HG03103 (cell line): Measurements from ENCODE around the gene PCP2.

ENCODE experiments used
- ATAC-seq: cut with Tn5 transposase; IDR thresholded peaks from one replicate; pipeline ENCODE4 v1.9.1; 2021; ENCODE audit warnings: low read depth; ENCODE audit not compliant: unreplicated experiment

The PCP2 gene

GRCh38 chr19:7602935-7603497 lies 30.5 kb downstream of the PCP2 start:
- ATAC-seq = no peak

DNA sequence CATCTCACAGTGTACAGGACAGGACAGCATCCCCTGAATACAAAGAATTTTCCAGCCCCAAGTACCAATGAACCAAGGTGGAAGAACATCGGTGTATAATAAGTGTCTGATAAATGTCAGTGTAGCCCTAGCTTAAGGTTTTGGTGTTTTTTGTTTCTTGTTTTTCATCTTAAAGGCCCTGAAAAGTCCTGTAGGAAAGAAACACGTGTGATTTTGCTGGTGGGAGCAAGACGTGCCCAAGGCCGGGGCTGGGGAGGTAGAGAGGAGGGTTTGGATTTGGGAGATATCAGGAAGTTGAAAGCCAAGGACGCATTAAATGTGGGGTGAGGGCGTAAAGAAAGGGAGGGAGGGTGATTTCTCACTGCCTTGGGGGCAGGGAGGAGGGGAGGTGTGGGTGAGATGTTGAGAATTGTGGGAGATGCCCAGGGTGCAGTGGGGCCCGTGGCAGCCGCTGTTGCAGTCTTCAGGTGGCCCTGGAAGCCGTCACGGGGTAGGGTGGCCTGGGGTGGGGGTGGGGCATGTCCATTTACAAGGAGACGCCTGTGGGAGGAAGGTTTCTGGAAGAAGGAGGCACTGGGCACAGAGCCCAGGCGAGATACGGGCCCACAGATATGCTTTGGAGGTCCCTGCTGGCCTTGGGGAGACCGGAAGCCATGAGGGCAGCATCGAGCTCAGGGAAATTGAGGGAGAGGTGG lies 31.1 kb downstream of the PCP2 start:
- ATAC-seq = no peak

DNA sequence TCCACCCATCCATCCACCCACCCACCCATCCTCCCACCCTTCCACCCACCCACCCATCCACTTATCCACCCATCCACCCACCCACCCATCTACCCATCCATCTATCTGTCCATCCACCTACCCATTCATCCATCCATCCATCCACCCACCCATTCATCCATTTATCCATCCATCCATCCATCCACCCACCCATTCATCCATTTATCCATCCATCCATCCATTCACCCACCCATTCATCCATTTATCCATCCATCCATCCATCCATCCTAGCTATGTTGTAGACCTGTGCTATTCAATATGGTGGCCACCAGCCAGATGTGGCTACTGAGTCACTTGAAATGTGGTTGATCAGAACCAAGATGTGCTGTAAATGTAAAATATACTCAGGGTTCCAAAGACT lies 32.8 kb downstream of the PCP2 start:
- no peak for ATAC-seq

DNA sequence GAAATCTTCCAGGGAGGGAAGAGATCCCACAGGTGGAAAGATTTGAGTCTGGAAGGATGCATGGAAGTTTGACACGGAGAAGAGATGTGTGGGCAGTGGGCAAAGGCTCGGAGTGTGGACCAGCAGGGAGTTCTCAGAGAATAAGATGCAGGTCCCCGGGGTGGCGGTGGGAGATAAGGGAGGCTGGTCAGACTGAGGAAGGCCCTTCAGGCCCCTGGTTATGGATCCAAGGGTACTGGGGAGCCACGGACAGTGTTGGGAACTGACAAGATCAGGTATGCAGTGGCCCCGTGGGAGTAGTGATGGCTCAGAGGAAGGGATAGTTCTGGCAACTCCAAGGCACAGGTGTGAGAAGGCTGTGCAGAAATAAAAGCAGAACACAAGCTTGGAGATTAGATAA lies 35.3 kb downstream of the PCP2 start:
- ATAC-seq = no peak

DNA sequence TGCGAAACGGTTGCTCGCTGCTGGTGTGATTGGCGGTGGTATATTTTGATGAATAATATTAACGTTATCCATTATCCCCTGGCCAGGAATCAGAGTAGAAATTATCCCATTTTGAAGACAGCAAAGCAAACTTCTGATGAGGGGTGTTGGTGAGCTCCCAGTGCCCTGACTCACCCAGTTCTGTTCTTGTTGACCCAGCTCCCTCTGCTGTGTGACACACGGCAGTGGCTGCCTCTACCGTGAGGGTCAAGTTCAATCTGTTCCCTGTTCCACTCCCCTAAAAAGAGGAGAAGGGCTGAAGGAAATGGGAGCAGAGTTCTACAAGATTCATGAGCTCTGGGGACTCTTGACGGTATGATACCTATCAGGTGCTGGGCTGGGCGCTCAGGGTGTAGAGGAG lies 35.8 kb downstream of the PCP2 start:
- ATAC-seq = no peak

DNA sequence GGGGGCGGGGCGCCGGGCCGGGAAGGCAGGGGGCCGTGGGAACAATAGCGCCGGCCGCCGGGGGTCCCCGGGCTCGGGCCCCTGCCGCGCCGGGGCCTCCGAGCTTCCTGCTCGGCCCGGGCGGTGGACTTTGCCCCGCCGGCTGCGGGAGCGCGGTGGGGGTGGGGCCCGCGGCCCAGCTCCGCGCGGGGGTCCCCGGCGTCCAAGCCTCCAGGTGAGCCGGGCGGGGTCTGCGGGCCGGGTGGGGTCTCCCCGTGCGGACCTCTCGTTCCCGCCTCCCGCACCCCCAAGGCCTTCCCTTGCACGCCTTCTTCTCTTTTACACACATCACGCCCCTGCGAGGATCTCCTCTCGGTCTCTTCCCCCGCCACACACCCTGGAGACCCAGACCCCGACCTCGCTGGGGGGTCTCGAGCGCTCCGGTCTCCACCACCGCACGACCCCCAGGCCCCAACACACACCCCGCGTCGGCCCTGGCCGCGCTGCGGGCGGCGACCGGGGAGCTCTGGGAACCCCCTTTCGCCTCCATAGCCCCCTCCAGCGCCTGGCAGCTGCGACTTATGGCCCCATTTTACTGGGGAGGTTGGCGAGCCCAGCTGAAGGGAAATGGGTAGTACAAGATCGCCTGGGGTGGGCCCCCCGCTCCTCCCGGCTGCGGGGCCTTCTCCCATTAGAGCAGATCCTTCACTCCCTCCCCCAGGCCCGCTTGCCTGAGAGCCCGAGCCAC lies 37.1 kb downstream of the PCP2 start:
- ATAC-seq = no peak

DNA sequence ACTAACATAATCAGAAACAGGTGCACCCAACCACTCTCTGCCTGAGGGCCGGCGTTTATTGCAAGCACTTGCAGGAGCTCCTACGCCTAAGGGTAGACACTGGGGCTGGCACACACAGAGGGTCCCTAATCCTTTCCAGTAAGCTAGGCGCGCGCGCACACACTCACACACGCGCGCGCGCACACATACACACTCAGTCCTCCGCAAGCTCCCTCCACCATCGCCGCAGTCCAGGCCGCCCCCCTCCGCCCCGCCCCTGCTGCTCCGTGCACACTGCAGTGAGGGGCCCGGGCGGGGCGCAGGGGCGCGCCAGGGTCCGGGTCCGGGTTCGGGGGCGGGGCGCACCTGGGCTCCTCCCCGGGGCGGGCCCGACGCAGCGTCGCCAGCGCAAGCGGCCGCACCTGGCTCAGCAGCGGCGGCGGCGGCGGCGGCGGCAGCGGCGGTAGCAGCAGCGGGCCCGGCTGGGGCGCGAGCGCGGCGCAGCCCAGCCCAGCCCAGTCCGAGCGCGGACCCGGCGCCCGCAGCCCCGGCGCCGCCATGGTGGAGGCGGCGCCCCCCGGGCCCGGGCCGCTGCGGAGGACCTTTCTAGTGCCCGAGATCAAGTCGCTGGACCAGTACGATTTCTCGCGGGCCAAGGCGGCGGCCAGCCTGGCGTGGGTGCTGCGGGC lies 37.9 kb downstream of the PCP2 start, which contains the start of gene CAMSAP3:
Gene CAMSAP3, plus strand, starts transcription at position 398 of the 668 bp plus-strand sequence. Its CDS starts 140 bp downstream, at position 538.
- ATAC-seq = no peak

- ATAC-seq = no peak
Measured at GRCh38 chr19:7590256-7590655, 43.3 kb downstream of the PCP2 start.

- ATAC-seq = no peak
Measured at GRCh38 chr19:7589822-7590221, 43.7 kb downstream of the PCP2 start.

DNA sequence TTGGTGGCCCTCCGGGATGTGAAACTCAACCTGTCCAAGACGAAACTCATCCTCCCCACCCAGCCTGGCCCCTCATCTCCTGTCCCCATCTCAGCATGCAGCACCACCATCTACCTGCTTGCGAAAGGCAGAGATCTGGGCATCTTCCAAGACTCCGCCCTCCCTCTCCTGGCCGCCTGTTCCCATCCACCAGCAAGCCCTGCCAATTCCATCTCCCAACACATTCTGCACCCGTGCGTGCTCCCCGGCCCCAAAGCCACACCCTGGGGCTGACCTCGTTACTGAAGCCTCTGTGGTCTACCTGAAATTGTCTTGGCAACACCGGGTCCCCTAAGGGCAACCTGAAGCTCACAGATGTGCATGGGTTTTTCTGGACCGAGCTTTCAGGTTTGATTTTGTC lies 51.1 kb downstream of the PCP2 start:
- no peak for ATAC-seq
